GM21737 (cell line): Measurements from ENCODE around the gene SERPINA1.
"Not testable (repeated sequence)": the region's sequence is repeated elsewhere in the genome, so short reads cannot be mapped to it uniquely, and the experiment has no call there.

ENCODE experiments used
- ATAC-seq: cut with Tn5 transposase; IDR thresholded peaks from one replicate; pipeline ENCODE4 v1.9.1; 2021; ENCODE audit warnings: mild to moderate bottlenecking, moderate library complexity; ENCODE audit not compliant: unreplicated experiment

SERPINA1 gene

GRCh38 chr14:94388384-94389103, at the start of gene SERPINA1:
Gene SERPINA1, minus strand, starts transcription at chr14:94388602. Its CDS starts 5,365 bp downstream, at chr14:94383237.
- ATAC-seq: no peak

- no peak for ATAC-seq
These were observed 40.2 kb upstream of the SERPINA1 start for GRCh38 chr14:94428610-94429009.

- ATAC-seq: no peak
These were observed 38.7 kb upstream of the SERPINA1 start for GRCh38 chr14:94427016-94427613.

- no peak for ATAC-seq
These were observed 38.1 kb upstream of the SERPINA1 start for GRCh38 chr14:94426526-94426925.

GRCh38 chr14:94424371-94424770, 36.0 kb upstream of the SERPINA1 start:
- ATAC-seq: no peak

- no peak for ATAC-seq
These were observed 35.2 kb upstream of the SERPINA1 start for GRCh38 chr14:94423453-94424056.

- no peak for ATAC-seq
These were observed 32.9 kb upstream of the SERPINA1 start for GRCh38 chr14:94421316-94421715.

- ATAC-seq: not testable (repeated sequence)
These were observed 29.2 kb upstream of the SERPINA1 start for GRCh38 chr14:94417497-94418205.

GRCh38 chr14:94412671-94413638, 24.6 kb upstream of the SERPINA1 start:
- no peak for ATAC-seq

- ATAC-seq: no peak
These were observed 23.2 kb upstream of the SERPINA1 start for GRCh38 chr14:94411638-94412037.

GRCh38 chr14:94409430-94409829, 21.0 kb upstream of the SERPINA1 start:
- ATAC-seq: not testable (repeated sequence)

- no peak for ATAC-seq
These were observed 20.2 kb upstream of the SERPINA1 start for GRCh38 chr14:94408546-94409095.

- ATAC-seq: no peak
These were observed 19.5 kb upstream of the SERPINA1 start for GRCh38 chr14:94407906-94408305.

GRCh38 chr14:94406910-94407309, 18.5 kb upstream of the SERPINA1 start:
- ATAC-seq: no peak

GRCh38 chr14:94405486-94405885, 17.1 kb upstream of the SERPINA1 start:
- no peak for ATAC-seq

- ATAC-seq: no peak
These were observed 16.2 kb upstream of the SERPINA1 start for GRCh38 chr14:94404561-94404960.

- ATAC-seq: no peak
These were observed 15.0 kb upstream of the SERPINA1 start for GRCh38 chr14:94403312-94403932.

GRCh38 chr14:94401083-94401482, 12.7 kb upstream of the SERPINA1 start:
- ATAC-seq: no peak

- ATAC-seq: no peak
These were observed 12.0 kb upstream of the SERPINA1 start for GRCh38 chr14:94400422-94400841.

GRCh38 chr14:94398536-94398935, 10.1 kb upstream of the SERPINA1 start:
- no peak for ATAC-seq
